Measurements from ENCODE around the gene ERVK3-1.

The ERVK3-1 gene

DNA sequence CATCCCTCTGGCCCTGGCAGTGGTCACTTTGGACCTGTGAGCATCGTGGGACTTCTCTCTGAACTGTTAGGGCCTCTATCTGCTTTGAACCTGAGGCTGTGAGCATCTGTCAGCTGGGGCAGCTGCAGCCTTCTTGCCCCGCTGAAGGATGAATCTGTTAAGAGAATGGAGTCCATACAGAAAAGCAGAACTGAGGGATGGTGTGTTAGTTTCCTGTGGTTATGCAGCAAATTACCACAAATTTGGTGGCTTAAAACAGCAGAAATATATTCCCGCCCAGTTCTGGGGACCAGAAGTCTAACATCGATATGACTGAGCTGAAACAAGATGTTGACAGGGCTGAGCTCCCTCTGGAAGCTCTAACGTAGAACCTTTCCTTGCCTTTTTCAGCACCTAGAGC, 59.0 kb downstream of the ERVK3-1 start:
- DNase-seq (ENCODE audit: low read depth) = no peak

All from amniotic epithelial cell (primary cell).